WTC11 (cell line): ENCODE data around the gene GNAZ. TPM values are rescaled to one million over a fixed set of nuclear protein-coding genes. Genes with fewer than 3 reads are reported as not detected.

ENCODE experiments used
- ATAC-seq: fragments of 200-7000 bp; cut with Tn5 transposase; 2 replicates; pipeline ENCODE4 v1.10.0; 2021; ENCODE audit warnings: mild to moderate bottlenecking, moderate library complexity
- CTCF ChIA-PET: fragments of 300-600 bp; sonication (Branson Sonifier 250); formaldehyde crosslinking; loops from one replicate; lab custom pipeline; 2021; ENCODE audit warnings: antibody characterized with exemption; lab: Charles Lee
- POLR2A ChIA-PET: fragments of 350-600 bp; sonication (Branson Sonifier 250); formaldehyde crosslinking; loops from one replicate; lab custom pipeline; 2021; ENCODE audit warnings: antibody characterized with exemption; lab: Charles Lee
- DNase-seq: peaks from one replicate; pipeline ENCODE4 v3.0.0; 2021; ENCODE audit warnings: low spot score
- H3K27ac Mint-ChIP-seq: 2 replicates; pipeline ENCODE4 v1.8.0; 2021; ENCODE audit warnings: mixed read lengths
- H3K27me3 Mint-ChIP-seq: 2 replicates; pipeline ENCODE4 v1.8.0; 2021; ENCODE audit warnings: low read depth, mild to moderate bottlenecking, moderate library complexity, mixed read lengths
- H3K36me3 Mint-ChIP-seq: 2 replicates; pipeline ENCODE4 v1.8.0; 2021; ENCODE audit warnings: mixed read lengths
- H3K4me1 Mint-ChIP-seq: 2 replicates; pipeline ENCODE4 v1.8.0; 2022; ENCODE audit warnings: mixed read lengths
- H3K4me3 Mint-ChIP-seq: 2 replicates; pipeline ENCODE4 v1.8.0; 2021; ENCODE audit warnings: mild to moderate bottlenecking, moderate library complexity, mixed read lengths
- H3K9me3 Mint-ChIP-seq: 2 replicates; pipeline ENCODE4 v1.8.0; 2021; ENCODE audit warnings: mixed read lengths
- ATF1 ChIP-seq: sonication (generic); formaldehyde crosslinking; IDR thresholded peaks from 2 replicates; pipeline ENCODE4 v1.8.1; 2023; ENCODE audit warnings: mild to moderate bottlenecking, moderate library complexity, missing genetic modification reagents
- EMX1 ChIP-seq: fragments of 250-450 bp; sonication (Bioruptor Pico); IDR thresholded peaks from 2 replicates; pipeline ENCODE4 v1.8.0; 2021; ENCODE audit warnings: mild to moderate bottlenecking
- ETV6 ChIP-seq: sonication (generic); formaldehyde crosslinking; IDR thresholded peaks from 2 replicates; pipeline ENCODE4 v1.8.1; 2022; ENCODE audit warnings: mild to moderate bottlenecking, missing genetic modification reagents
- GTF2I ChIP-seq: fragments of 250-450 bp; sonication (Bioruptor Pico); conservative IDR thresholded peaks from 2 replicates; pipeline ENCODE4 v1.4.0; 2021; ENCODE audit warnings: mild to moderate bottlenecking
- HMGA2 ChIP-seq: fragments of 250-450 bp; sonication (Bioruptor Pico); IDR thresholded peaks from 2 replicates; pipeline ENCODE4 v1.4.0; 2021; ENCODE audit warnings: mild to moderate bottlenecking, moderate library complexity
- JUN ChIP-seq: sonication (generic); formaldehyde crosslinking; IDR thresholded peaks from 2 replicates; pipeline ENCODE4 v1.8.0; 2023; ENCODE audit warnings: mild to moderate bottlenecking, missing genetic modification reagents
- NFE2L1 ChIP-seq: sonication (generic); formaldehyde crosslinking; IDR thresholded peaks from 2 replicates; pipeline ENCODE4 v1.8.1; 2023; ENCODE audit warnings: missing genetic modification reagents
- NR1H2 ChIP-seq: sonication (generic); formaldehyde crosslinking; IDR thresholded peaks from 2 replicates; pipeline ENCODE4 v1.9.0; 2021; ENCODE audit warnings: mild to moderate bottlenecking, moderate library complexity, missing genetic modification reagents
- NR2C2 ChIP-seq: sonication (generic); formaldehyde crosslinking; IDR thresholded peaks from 2 replicates; pipeline ENCODE4 v1.8.0; 2022; ENCODE audit warnings: mild to moderate bottlenecking, missing genetic modification reagents
- NR3C1 ChIP-seq: sonication (generic); formaldehyde crosslinking; conservative IDR thresholded peaks from 2 replicates; pipeline ENCODE4 v1.8.1; 2023; ENCODE audit warnings: low read depth, mild to moderate bottlenecking, missing genetic modification reagents
- OVOL2 ChIP-seq: fragments of 250-450 bp; sonication (Bioruptor Pico); IDR thresholded peaks from 2 replicates; pipeline ENCODE4 v1.9.0; 2021; ENCODE audit warnings: mild to moderate bottlenecking, borderline replicate concordance
- PRRX2 ChIP-seq: fragments of 250-450 bp; sonication (Bioruptor Pico); IDR thresholded peaks from 2 replicates; pipeline ENCODE4 v1.8.0; 2021; ENCODE audit warnings: mild to moderate bottlenecking
- SP1 ChIP-seq: sonication (generic); formaldehyde crosslinking; conservative IDR thresholded peaks from 2 replicates; pipeline ENCODE4 v1.8.1; 2022; ENCODE audit warnings: missing genetic modification reagents
- TP53 ChIP-seq: sonication (generic); formaldehyde crosslinking; IDR thresholded peaks from 2 replicates; pipeline ENCODE4 v1.8.1; 2023; ENCODE audit warnings: mild to moderate bottlenecking, missing genetic modification reagents
- ZNF219 ChIP-seq: sonication (generic); formaldehyde crosslinking; IDR thresholded peaks from 2 replicates; pipeline ENCODE4 v1.8.0; 2023; ENCODE audit warnings: missing genetic modification reagents, mild to moderate bottlenecking, borderline replicate concordance
- ZNF671 ChIP-seq: fragments of 250-450 bp; sonication (Bioruptor Pico); IDR thresholded peaks from 2 replicates; pipeline ENCODE4 v1.8.0; 2021; ENCODE audit warnings: mild to moderate bottlenecking
- total RNA-seq: library from RNA; stranded (reverse); gene quantifications from 3 replicates; pipeline ENCODE4 v1.2.3, GENCODE V29; 2021
- TF ChIP-seq, protein P1 (sequence below): sonication (generic); formaldehyde crosslinking; conservative IDR thresholded peaks from 2 replicates; pipeline ENCODE4 v1.8.1; 2023; ENCODE audit warnings: mild to moderate bottlenecking, low read depth, missing genetic modification reagents, moderate library complexity
- TF ChIP-seq, protein P2 (sequence below): sonication (generic); formaldehyde crosslinking; IDR thresholded peaks from 2 replicates; pipeline ENCODE4 v1.8.0; 2022; ENCODE audit warnings: mild to moderate bottlenecking, missing genetic modification reagents
- TF ChIP-seq, protein P3 (sequence below): sonication (generic); formaldehyde crosslinking; IDR thresholded peaks from 2 replicates; pipeline ENCODE4 v1.8.0; 2022; ENCODE audit warnings: mild to moderate bottlenecking, missing genetic modification reagents
- TF ChIP-seq, protein P4 (sequence below): sonication (generic); formaldehyde crosslinking; IDR thresholded peaks from 2 replicates; pipeline ENCODE4 v1.8.1; 2023; ENCODE audit warnings: mild to moderate bottlenecking, missing genetic modification reagents, moderate library complexity

Gene GNAZ
- total RNA-seq, 1 experiment from 2014 or later: 9.9 TPM

DNA sequence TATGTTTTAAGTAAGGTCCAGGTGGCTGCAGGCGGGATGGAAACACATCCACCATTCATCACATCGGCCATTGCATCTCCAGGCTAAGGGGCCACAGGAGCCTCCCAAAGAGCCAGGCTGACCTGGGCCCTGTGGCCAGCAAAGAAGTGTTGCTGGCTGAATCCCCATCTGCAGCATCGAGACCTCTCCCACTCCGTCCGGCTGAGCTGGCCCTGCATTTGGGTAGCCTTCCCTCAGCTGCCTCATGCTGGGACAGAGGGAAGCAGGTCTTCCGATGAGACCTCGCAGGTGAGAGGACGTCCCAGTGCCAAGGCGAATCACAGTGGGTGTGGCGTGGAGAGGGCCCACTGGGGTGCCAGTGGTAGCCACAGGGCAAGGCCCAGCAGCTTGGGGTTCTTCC, 47.0 kb downstream of the GNAZ start:
- ATAC-seq (no peak), DNase-seq (no peak)
- Mint-ChIP-seq H3K27me3 (peaks cover 13% of the 10 kb centered on the region), H3K4me3 (no peak overlapping the region), H3K27ac (no peak overlapping the region), H3K36me3 (no peaks in the 10 kb centered on the region), H3K9me3 (no peaks in the 10 kb centered on the region), H3K4me1 (peaks cover 3% of the 10 kb centered on the region; the same call in 1 of the 2 replicates)
- CTCF ChIA-PET: interaction anchor here (1.3 to 7.4 kb wide), 5 partner anchors 39 to 173 kb away, joined by 3 to 92 read pairs (median 7); no protein-coding TSS in a partner anchor
- POLR2A ChIA-PET: no interaction called here
- TF ChIP-seq NR2C2 (CRISPR knock-in tag) (no peak), NR1H2 (CRISPR knock-in tag) (no peak), OVOL2 (CRISPR knock-in tag) (no peak)
- TF ChIP-seq, protein P1, sequence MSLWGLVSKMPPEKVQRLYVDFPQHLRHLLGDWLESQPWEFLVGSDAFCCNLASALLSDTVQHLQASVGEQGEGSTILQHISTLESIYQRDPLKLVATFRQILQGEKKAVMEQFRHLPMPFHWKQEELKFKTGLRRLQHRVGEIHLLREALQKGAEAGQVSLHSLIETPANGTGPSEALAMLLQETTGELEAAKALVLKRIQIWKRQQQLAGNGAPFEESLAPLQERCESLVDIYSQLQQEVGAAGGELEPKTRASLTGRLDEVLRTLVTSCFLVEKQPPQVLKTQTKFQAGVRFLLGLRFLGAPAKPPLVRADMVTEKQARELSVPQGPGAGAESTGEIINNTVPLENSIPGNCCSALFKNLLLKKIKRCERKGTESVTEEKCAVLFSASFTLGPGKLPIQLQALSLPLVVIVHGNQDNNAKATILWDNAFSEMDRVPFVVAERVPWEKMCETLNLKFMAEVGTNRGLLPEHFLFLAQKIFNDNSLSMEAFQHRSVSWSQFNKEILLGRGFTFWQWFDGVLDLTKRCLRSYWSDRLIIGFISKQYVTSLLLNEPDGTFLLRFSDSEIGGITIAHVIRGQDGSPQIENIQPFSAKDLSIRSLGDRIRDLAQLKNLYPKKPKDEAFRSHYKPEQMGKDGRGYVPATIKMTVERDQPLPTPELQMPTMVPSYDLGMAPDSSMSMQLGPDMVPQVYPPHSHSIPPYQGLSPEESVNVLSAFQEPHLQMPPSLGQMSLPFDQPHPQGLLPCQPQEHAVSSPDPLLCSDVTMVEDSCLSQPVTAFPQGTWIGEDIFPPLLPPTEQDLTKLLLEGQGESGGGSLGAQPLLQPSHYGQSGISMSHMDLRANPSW (CRISPR knock-in tag): no peak
- TF ChIP-seq, protein P2, sequence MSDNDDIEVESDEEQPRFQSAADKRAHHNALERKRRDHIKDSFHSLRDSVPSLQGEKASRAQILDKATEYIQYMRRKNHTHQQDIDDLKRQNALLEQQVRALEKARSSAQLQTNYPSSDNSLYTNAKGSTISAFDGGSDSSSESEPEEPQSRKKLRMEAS (CRISPR knock-in tag): no peak
- TF ChIP-seq, protein P3, sequence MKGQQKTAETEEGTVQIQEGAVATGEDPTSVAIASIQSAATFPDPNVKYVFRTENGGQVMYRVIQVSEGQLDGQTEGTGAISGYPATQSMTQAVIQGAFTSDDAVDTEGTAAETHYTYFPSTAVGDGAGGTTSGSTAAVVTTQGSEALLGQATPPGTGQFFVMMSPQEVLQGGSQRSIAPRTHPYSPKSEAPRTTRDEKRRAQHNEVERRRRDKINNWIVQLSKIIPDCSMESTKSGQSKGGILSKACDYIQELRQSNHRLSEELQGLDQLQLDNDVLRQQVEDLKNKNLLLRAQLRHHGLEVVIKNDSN (CRISPR knock-in tag): no peak
- TF ChIP-seq, protein P4, sequence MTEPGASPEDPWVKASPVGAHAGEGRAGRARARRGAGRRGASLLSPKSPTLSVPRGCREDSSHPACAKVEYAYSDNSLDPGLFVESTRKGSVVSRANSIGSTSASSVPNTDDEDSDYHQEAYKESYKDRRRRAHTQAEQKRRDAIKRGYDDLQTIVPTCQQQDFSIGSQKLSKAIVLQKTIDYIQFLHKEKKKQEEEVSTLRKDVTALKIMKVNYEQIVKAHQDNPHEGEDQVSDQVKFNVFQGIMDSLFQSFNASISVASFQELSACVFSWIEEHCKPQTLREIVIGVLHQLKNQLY (CRISPR knock-in tag): no peak

DNA sequence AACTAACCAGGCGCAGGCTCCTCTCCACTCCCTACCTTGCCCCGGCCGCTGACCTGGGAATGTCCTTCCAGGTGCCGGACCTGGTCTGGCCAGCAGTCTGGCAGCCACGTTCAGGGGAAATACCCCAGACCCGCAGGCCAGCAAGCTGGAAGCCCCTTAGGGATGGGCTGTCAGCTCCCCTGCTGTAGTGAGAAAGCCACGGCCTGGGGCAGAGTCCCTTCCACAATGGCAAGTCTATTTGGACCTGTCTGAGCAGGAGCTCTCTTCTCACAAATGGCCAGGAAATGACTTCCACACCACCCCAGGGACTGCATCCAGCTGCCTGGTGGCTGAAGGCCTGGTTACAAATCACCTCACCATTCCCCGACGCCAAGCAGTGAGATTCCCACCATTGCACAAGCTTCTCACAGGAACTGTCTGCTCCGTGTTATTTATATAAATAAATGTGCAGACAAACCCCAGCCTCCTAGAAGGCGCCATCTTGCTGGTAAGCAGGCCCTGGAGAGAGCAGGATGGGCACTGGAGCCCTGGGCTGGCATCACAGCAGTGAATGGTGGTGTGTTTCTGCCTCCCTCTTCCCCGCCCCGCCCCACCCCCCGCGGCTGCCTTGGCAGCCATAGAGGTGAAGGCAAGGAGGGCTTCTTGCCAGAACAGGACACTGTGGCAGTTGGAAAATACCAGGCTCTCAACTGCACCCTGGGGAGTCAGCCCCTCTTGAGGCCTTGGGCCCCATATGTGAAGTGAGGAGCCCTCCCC, 47.8 kb downstream of the GNAZ start:
- no peak for ATAC-seq
- no peak for DNase-seq
- no peak for TF ChIP-seq ATF1 (CRISPR knock-in tag)
- no peak for TF ChIP-seq TP53 (CRISPR knock-in tag)
- TF ChIP-seq NFE2L1 (CRISPR knock-in tag): no peak
- no peak for TF ChIP-seq ZNF219 (CRISPR knock-in tag)
- no peak for TF ChIP-seq SP1 (CRISPR knock-in tag)
- TF ChIP-seq EMX1 (CRISPR knock-in tag): no peak
- no peak for TF ChIP-seq ZNF671 (CRISPR knock-in tag)
- no peak for TF ChIP-seq JUN (CRISPR knock-in tag)
- no peak for TF ChIP-seq PRRX2 (CRISPR knock-in tag)
- no peak for TF ChIP-seq ETV6 (CRISPR knock-in tag)
- TF ChIP-seq HMGA2 (CRISPR knock-in tag): no peak
- no peak for TF ChIP-seq NR3C1 (CRISPR knock-in tag)
- no peak for TF ChIP-seq GTF2I (CRISPR knock-in tag)
- H3K27me3 Mint-ChIP-seq: peaks cover 16% of the 10 kb centered on the region
- H3K9me3 Mint-ChIP-seq: no peaks in the 10 kb centered on the region
- H3K36me3 Mint-ChIP-seq: no peaks in the 10 kb centered on the region
- H3K4me1 Mint-ChIP-seq: peaks cover 3% of the 10 kb centered on the region; the same call in 1 of the 2 replicates
- ChIA-PET POLR2A (no interaction called here), CTCF (interaction anchor here (2.5 to 7.4 kb wide), 4 partner anchors 11 to 163 kb away, joined by 7 to 92 read pairs (median 14); no protein-coding TSS in a partner anchor)
- H3K4me3 Mint-ChIP-seq: no peak overlapping the region
- no peak overlapping the region for H3K27ac Mint-ChIP-seq
